Right forelimb (tissue), 1 donor: ENCODE measurements around the gene FGGY.
"Not testable (repeated sequence)": the region's sequence is repeated elsewhere in the genome, so short reads cannot be mapped to it uniquely, and the experiment has no call there.

ENCODE experiments used
- DNase-seq: peaks from one replicate; pipeline ENCODE4 v3.0.0-alpha.2; 2018

Gene FGGY

DNA sequence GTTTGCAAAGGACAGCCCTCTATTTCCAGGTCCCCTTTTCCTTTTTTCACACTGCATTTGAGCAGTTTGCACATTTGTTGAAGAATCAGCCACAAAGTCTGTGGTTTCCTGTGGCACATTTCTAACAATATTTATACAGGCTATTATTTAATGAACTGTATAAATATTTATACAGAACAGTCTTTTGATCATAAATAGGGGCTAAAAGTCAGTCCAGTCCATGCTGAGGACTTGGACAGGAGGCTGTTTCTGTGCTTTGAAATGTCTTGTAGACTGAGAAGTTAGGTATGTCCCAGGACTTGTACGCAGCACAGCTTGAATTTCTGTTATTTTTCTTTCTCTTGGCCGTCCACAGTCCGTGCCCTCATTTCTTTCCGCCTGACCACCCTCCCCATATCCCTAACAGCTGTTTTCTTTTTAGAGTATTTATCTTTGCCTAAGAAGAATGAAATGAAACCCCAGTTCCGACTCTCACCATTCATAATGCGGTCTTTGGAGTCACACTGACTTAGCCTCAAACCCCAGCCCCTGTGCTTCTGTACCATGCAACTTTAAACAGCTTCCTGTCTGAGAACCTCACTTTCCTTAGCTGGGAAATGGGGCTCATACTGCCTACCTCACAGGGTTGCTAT is 19.7 kb downstream of the FGGY start:
- no peak for DNase-seq

DNA sequence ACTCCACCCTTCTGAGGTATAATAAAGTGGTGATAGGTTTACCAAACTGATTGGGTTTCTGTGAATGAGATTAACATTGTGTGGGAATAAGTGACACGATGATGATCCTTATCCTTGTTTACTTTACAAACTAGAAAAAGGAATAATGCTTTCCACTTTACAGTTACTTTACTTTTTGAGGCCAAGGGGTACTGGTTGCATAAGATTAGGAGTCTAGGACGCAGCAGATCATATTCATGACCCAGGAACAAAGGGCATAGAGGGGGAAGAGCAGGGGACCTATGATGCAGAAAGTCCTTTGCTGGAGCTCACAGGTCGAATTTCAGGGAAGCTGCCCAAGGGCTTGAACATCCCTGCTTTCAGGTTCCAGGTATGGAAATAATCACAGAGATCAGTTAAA is 20.4 kb downstream of the FGGY start:
- no peak for DNase-seq

DNA sequence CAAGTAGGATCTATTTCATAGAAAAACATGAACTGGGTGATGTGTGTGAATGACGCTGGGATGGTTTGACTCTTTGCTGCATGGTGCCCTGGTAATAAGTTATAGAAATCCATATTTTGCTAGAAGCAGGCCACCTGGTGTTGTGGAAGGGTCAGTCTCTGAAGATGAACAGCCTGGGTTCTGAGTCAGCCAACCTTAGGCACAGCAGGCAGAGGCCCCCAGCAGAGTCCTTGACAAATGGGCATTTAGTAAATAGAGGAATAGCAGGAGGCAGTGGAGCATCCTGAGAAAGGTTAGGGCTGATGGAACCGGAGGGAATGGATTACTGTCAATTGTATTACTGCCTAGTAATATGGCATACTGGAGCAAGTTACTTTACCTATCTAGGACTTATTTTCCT is 20.9 kb downstream of the FGGY start:
- no peak for DNase-seq

DNA sequence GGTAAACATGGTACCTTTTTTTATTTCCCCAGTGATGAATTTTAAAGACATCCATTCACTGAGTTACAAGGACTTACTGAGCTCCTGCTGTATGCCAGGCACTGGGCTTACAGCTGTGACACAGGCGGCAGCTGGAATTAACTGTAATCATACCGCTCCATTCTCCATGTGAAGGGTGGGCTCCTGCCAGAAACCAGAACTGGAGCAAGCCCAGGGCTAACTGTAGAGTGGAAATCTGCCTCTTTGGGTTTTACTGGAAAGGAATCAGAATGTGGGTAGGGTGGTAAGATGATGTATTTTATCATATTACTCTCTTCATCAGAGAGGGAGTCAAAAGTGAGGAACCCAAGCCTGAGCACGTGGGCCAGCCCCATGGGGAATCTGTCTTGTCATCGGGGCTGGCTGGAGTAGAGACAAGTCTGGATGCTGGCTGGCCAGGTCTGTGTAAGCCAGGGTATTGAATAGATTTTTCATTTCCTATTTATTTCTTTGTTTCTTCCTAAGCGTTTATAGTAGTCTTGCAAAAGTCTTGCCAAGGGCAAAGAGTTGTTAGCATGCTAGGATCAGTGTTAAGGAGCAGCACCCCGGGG is 21.5 kb downstream of the FGGY start:
- DNase-seq: no peak

DNA sequence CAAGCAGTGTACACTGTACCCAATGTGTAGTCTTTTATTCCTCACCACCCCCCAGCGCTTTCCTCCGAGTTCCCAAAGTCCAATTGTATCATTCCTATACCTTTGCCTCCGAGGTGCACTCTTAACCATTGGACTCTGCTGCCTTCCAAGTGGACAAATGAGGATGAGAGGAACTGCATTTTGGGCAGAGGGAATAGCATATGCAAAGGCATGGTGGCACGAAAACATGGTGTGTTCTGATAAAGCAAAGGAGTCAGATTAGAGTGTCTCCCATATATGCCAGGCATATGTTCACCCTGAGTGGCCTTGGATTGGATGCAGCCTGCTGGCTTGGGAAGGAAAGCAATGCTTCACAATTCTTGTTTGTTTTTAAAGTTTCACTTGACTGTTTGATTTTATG is 25.5 kb downstream of the FGGY start:
- no peak for DNase-seq

DNA sequence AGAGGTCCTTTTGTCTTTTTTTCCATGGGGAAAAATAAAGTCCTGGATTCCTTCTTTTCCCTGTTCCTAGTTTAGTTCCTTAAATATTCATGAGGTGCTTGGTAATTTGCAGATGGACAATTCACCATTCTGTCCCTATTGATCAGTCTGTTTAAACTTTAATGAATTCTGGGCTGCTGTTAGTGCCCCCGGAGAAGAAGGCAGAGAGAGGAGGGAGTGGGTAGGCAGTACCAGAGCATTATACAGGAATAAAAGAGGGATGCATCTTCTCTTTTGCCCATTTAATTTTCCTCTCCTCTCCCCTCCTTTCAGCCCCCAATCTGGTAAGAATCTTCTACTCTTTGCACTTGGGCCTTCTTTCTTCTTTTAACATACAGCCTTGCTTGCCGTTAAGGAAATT is 25.9 kb downstream of the FGGY start:
- DNase-seq: no peak

DNA sequence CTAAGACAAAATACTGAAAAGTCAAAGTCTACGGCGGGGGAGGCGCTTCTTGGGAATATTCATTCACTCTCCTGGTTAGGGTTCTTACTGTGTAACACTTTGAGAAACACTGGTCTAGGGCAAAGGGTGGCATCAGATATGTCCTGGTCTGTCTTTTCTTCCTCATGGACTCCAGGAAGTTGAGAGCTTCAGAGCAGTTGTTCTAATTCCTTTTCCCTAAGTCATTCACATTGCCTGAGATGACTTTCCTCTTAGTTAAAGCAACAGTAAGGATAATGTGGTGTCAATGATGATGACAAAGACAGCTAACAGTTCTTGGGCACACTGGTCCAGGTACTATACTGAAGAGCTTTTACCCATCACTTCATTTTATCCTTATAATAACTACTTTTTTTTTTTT is 27.0 kb downstream of the FGGY start:
- no peak for DNase-seq

DNA sequence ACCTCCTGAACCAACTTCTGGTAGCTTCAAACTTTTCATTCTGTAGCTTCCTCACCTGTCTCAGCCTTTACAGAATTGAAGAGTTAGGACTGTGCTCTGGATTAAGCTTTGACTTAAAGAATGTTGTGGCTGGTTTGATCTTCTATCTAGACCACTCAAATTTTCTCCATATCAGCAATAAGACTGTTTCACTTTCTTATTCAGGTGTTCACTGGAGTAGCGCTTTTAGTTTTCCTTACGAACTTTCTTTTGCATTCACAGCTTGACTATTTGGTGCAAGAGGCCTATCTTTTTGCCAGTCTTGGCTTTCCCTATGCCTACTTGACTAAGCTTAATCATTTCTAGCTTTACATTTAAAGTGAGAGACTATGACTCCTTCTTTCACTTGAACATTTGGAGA is 31.5 kb downstream of the FGGY start:
- DNase-seq: no peak

DNA sequence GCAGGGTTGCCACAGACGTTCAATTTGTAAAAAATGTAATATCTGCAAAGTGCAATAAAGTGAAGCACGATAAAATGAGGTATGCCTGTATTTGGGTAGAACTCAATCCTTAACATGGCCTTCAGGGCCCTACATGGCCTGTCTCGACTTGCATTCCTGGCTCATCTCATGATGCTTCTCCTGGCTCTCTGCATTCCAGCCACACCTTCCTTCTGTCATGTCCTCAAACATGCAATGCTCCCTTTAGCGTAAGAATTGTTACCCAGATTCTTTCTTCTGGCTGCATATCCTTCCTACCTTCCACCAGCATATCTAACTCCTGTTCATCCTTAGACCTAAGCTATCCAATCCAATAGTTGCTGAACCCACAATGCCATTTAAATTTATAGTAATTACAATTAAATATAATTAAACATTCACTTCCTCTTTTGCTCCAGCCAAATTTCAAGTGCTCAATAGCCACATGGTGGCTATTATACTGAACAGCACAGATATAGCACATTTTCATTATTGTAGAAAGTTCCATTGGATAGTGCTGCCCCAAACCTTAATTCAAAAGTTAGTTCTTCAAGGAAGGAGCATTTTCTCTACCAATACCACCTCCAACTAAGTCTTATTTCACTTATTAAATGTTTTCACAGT is 32.6 kb downstream of the FGGY start:
- DNase-seq: no peak

DNA sequence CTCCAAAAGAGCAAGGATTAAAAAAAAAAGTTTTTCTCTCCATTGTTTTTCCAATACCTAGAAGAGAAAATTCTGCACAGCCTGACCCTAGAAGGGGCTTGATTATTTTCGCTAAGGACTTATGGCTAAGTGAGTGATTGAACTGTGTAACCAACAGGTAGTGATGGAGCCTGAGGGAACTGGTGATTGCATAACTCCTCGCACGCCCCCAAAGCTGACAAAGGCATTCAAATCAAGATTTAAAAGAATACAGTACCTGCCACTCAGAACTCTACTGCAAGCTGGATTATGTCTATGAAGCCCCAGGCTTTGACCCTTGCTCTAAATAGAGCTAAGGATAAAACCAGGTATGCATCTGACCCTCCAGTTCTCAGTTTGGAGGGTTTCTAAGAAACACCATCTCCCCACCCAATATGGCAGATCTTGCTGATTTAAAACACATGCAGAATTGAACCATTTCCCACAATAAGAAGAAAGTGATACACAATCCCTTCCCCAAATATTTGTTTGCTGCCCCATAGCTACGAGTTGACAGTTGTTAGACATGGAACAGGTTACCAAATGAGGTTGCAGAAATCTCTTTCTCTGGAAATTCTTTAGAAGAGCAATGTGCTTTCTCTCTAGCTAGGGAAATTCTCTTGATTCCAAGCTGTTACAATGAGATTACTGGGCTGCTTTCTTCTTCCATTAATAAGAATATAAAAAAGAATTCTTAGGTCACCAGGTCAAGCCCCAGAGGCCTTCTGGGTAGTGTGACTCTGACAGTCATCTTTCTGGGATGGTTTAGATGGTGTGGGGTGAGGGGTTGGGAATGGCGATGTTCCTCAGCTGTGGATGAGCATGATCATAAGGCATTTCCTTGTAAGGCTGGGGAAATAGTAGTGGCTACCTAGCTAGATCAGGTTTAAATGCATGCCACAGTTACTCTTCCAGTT is 35.1 kb downstream of the FGGY start:
- DNase-seq: no peak

DNA sequence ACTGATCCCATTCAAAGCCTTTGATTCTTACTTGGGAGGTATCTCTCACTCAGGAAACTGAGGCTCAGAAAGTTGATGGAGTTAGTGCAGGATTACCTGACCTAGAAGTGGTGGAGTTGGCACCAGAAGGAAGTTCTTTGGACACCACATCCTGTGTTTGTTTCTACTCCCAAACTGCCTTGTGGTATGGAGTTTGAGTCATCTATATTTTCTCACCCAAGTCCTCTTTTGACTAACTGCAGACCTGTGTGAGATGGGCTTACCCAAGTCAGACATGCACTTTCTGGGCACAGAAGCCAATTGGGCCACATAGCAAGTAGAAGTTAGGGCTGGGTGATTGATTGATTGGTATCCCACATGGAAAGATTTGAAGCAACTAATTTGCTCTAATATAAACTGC is 36.1 kb downstream of the FGGY start:
- no peak for DNase-seq

DNA sequence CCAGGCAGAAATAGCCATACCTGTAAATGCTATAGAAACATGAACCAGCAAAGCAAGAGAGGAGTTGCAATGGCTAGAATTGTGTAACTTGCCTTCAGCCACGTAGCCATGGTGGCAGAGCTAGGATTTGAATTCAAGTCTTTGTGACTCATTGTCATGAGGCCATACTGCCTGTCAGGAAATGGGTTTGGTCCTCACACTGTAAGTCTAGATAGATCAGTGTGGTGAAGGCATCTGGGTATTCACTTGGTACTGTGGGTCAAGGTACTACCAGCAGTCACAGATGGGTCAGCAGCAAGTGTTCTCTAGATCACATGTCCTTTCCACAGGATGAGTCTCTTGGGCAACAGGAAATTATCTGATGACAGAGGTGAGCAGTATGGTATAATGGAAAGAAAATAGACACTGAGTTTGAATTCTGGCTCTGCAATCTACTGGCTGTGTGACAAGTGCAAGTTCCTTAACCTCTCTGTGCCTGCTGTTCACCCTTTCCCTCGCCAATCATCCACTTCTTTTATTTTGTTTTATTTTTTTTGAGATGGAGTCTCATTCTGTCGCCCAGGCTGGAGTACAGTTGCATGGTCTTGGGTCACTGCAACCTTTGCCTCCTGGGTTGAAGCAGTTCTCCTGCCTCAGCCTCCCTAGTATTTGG is 36.9 kb downstream of the FGGY start:
- no peak for DNase-seq

DNA sequence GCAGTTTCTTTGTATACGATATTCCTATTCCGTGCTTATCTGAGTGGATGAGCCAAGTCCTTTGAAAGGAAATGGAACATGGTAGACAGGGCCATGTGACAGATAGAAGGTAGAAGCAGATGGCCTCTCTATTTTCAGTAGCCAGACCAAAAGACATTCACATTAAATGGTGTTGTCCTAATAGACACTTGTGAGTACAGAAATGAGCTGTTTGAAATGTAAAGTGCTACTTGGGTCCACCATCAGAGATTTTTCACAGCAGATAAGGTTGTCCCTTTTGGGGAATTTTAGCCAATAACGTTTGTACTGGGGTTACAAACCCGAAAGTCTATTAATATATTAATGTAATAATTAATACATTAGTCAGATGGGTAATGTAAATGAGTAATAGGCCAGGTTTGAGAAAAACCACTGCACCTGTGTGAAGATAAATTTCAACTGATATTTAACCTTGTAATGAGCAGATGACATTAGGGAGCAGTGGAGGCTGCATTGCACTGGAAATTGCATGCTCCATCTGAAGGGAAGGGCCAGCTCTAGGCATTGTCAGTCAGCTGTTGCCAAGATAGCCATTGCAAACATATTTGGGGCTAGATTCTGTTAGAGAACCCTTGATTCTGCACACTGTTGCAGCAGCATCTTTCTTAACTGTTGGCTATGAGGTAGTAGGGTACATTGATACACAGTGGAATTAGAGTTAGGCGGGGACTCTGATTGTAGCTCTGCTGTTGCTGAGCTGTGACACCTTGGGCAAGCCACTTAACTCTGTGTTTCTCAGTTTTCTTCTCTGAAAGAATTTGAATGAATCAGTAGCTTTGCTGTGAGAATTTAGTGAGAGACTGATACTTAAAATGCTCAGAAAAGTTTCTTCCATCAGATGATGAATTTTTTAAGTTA is 43.8 kb downstream of the FGGY start:
- no peak for DNase-seq

DNA sequence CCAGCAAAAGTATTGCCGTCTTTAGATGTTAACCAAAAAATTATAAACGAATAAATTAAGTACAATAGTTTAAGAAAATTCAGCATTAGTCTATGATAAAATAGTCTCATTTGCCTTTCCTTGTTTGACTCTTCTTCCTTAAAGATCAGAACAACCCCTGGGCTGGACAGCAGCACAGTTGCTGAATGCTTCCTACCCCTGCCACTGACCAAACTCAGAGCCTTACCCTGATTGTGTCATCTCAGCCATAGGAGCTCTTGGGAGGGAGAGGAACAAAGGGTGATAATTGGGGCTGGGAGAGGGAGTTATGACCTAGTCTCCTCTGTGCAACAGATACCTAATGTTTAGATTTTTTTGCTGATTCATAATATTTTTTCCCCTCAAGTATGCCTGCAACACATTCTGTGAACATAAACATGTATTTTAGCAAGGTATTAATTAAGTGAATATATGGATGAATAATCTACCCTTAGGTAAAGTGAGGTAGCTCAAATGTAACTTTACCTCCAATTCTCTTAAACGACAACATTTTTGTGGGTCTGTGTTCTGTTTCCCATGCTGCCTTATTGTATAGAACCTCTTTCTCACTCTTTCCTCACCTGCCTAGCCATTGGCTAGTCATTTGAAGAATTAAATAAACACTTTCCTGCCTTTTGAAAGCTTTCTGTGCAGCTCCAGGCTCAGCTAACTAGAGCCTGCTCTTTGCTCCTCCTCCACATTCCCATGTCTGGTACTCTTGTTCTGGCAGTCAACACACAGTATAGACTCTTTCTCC is 46.1 kb downstream of the FGGY start:
- no peak for DNase-seq

DNA sequence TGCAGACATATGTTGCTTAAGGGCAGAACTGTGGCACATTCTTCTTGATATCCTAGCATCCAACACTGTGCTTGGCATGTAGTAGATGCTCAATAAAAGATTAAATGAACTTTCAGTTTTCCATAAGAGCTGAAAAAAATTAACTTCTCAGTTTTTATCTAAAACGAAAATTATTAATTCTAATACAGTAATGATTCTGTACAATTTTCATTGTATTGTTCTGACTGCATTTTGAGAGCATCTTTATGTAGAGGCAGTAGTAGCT is 46.6 kb downstream of the FGGY start:
- DNase-seq: no peak

DNA sequence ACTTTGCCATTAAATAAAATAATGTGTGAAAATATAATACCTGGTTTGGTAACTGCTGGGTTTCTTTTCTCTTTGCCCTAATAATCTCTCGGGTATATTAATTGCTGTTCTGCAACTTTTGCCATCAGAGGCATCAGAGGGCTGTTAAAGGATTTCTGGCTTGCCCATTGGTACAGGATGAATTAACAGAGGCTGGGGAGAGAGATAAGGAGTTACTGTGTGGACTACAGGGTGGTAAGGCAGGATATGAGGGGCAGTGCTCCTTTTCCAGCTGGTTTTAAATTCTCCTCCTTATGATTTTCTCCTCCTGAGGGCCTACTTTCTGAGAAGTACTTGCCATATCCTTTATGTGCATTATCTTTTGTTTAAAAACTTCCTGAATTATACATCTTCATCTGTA is 48.3 kb downstream of the FGGY start:
- no peak for DNase-seq

DNA sequence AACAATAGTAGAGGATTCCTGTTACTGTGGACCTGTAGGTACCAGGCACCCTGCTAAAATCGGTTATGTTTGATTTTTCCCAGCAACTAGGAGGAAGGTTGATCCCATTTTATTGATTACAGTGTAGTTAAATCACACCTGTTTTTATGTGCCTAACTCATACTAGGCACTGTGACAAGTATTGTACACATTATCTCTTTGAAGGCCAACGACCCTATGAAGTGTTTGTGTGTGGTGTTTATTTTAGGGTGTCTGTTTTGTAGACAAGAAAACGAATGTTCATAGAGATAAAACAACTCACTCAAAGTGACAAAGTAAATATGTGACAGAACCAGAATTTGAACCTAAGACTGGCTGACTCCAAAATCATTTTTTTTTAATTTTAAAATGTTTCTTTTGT is 49.5 kb downstream of the FGGY start:
- DNase-seq: no peak

DNA sequence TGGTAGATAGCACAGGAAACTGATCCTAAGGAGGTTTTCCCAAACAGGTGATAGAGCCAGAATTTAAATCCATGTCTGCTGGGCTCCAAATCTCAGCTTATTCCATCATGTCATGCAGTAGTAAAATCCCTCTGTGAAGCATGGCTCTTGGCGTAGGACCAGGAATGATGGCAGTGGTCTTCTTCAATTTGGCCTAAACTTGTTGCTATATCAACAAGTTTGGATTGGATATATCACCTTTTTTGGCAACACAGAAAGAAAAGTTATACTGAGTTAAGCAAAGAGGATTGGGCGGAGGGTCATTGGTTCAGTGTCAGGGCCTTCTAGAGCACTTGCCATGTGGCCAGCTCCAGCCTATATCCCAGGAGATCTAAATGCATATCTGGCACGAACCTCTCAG is 52.2 kb downstream of the FGGY start:
- DNase-seq: no peak

DNA sequence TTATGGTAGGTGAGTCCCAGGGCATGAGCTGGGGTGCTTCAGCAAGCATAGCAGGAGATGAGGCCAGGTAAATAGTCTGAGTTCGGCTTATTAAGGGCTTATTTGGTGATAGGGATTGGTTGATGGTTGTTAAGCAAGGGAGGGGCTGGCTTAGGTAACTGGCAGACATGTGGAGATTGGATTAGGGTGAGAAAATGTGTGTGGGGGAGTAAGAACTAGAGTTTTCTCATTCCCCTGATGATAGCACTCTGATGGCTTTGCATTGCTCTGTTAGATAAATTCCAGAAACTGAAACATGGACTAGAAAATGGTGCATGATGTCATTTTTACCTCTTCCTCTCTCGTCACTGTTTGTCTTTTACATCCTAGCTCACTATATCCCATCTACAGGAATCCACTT is 53.6 kb downstream of the FGGY start:
- no peak for DNase-seq

DNA sequence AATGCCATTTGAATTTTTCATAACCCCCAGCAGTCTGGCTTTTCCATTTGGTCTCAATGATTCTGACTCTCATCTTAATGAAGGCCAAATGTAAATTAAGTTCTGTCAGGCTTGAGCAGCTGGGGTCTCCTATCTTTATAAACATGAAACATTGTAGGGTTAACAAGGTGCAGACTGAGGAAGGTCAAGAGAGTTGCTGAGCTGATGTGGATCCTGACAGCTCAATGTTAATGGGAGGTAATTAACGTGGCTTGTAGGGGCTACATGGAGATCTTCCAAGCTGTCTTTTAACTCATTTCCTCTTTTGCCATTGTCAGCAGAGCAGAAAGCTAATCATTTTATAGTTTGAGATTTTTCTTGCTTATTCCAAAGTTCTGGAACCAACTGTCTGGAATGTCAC is 55.2 kb downstream of the FGGY start:
- no peak for DNase-seq

DNA sequence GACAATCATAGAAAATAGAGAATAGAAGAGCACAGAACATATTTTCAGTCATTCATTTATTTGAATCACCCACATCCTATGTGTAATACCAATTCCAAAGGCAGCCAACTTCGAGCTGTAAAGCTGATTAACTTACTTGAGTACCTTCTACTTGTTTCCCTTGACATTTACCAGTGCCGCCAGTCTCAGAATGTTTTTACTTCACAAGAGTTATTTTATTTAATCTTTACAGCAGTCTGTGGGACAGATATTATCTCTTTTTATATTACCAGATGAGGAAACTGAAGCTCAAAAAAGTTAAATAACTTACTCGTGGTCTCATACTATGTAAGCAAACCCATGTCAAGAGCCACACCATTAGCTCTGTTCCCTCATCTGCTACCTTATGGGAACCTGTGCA is 56.6 kb downstream of the FGGY start:
- DNase-seq: no peak

DNA sequence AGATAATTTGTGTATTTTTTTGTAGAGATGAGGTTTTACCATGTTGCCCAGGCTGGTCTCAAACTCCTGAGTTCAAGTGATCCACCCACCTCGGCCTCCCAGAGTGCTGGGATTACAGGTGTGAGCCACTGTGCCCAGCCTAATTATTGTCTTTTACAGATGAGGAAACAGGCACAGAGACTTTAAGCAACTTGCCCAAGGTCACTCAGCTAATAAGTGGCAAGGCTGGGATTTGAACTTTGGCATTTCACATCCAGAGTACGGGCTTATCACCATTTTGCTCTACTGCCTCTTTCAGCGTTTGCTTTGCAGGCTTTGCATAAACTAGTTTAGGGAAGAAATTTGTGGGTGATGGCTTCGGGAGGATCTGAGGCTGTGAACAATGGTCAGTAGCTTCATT is 57.3 kb downstream of the FGGY start:
- not testable (repeated sequence) for DNase-seq
